ENCODE data around the gene LRRC32.

GRCh38 chr11:76700177-76701100, 29.9 kb upstream of the LRRC32 start:
- TF ChIP-seq CTCF (optimal IDR thresholded peaks at IDR 0.05 in 1 of 3, IDR thresholded peaks at IDR 0.05 in 1 of 3, conservative IDR thresholded peaks at IDR 0.05 in 1 of 3; ENCODE audit: extremely low read depth in 1 of 3, insufficient read depth in 2 of 3, low read length in 3 of 3) (no peak), EZH2 (IDR thresholded peaks at IDR 0.05; ENCODE audit: low read length) (no peak)

All from keratinocyte (primary cell).